Right forelimb (tissue), 1 donor: ENCODE results near the gene CASP7.

Experiments
- DNase-seq: peaks from one replicate; pipeline ENCODE4 v3.0.0-alpha.2; 2018

The CASP7 gene

DNA sequence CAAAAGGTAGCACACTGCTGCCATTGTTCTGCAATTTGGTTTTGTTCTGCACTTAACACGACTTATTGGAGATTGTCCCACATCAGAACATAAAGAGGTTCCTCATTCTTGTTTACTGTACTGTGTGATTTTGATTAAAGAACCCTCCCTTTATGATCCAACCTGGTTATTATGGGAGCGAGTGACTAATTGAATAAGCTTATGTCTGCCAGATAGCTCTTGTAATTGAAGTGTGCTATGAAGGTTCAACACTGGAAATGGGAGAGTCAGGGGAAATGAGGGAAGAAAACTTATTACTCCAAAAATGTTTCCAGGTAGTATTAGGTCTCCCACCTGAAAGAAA, 33.9 kb downstream of the CASP7 start:
- no peak for DNase-seq

DNA sequence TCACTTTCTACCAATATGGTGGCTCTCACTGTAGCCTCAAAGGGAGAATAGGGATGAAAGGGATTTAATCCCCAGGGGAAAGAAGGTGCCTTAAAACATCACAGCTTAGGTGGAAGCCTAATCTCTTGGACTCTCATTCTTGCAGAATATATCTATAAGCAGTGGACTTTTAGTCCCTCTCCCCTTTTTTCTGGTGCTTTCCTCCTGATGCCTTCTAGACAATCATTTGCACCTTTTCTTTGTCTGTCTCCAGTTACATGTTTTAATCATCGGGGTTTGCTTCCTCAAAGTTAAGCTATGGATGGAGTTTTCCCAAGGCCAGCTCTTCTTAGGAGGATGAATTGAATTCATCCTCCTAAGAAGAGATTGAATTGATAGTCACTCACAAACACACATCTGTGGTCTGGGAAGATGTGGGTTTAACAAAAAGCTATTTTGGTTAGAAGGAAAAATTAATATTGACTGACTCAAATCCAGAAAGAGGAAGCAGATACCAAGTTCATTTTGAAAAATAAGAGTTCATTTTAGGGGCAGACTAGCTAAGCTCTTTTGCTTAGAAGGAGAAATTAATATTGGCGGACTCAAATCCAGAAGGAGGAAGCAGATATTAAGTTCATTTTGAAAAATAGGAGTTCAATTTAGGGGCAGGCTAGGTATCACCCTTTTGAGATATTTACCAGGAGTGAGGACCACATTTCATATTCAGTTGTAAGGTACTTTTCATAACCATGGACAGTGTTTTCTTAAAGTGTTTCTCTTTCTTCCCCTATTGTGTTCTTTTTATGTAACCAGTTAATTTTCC, 36.6 kb downstream of the CASP7 start:
- no peak for DNase-seq

DNA sequence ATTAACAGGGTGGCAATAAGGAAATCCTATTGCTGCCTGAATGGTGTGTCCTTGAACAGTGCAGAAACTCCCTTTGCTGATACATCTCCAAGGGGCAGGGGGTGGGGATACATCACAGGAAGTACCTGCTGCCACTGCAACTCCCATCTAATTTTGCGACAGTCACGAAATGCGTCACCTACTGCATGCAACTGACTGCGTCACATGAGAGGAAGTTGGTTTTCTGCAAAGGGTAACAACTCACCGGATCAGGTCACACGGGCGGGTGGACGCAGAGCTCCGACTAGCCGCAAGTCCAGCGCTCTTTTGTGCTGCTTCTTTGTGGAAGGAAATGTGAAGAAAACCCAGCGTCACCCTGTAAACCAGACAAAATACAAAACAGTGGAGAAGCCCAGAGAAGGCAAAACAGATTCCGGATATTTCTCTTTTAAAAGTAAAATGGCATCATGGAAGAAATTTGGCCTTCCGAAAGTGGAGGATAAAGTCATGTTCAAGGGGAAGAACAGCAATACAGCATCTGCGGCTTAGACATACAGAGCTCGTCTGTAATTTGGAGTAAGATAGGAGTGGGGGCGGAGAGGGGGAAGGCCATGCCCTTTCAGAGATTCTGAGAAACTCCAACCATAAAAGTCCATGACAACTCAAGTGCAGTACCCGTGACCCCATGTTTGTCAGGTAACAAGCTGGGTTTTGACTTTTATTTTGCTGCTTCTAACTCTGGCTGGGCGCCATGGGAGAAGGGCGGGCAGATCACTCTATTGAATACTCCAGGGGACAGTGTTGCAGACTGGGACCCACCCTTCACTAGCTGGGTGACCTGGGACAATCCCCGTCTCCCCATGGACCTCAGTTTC, 39.5 kb downstream of the CASP7 start:
- no peak for DNase-seq

DNA sequence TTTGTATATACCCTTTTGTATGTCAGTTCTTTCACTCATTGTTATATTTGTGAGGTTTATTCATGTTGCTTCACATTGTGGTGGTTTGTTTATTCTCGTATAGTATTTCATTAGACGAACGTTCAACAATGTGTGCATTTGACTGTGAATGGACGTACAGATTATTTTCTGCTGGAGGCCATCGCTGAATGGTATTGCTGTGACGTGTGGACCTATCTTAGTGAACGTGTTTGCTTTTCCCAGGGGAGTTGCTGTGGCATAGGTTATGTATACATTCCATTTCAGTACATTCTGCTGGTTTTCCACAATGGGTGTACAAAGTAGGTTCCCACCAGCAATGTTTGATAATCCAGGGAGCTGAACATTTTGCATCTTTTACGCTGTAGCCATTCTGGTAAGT, 40.7 kb downstream of the CASP7 start:
- no peak for DNase-seq

DNA sequence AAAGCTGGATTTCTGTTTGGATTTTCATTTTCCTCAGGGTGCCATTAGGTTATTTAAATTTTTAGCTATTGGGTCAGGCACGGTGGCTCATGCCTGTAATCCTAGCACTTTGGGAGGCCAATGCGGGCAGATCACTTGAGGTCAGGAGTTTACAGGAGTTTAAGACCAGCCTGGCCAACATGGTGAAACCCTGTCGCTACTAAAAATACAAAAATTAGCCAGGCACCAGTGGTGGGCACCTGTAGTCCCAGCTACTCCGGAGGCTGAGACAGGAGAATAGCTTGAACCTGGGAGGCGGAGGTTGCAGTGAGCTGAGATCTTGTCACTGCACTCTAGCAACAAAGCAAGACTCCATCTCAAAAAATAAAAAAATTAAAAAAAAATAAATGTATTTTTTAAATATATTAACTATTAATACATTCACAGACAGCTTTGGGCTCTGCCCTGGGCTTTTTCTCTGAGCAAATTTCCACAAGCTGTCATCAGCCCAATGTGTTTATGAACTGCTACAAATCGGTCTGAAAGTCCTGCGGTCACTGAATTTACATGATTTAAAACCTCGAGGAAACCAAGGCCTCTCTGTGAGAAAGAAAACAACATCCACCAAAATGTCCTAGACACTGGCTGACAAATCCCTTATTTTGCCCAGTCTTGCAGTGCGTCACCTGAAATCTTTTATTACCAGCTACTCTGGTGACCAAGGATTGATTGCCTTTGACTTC, 52.6 kb downstream of the CASP7 start:
- DNase-seq = no peak

DNA sequence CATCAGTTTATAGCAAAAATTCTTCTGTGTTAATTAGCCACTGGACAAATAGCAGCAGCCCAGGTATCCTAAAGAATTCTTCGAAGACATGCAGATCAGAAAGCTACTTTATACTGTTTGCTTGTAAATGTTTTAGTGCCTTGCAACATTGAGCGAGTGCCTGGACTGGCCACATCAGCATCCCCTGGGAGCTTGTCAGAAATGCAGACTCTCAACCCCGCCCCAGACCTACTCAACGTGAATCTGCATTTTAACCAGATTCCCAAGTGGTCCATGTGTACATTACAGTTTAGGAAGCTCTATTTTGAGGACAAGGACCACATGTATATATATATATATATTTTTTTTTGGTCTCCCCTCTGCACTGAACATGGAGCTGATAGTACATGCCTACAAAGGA, 53.3 kb downstream of the CASP7 start:
- no peak for DNase-seq

DNA sequence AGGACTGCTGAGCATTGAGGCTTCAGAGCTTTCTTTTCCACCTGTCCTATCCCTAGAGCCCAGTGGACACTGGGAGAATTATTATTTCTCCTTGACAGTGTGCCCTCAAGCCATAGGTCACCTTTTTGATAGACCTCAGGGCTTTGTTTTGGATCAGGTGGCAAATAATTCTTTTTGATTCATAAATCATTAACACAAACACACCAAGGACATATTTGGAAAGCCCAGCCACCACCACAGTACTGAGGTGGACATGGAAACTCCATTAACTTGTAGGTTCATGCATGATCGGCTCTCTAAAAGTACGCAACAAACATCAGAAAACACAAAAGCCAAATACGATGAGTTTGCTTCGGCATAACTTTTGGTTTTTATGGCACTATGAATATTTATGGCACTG, 53.9 kb downstream of the CASP7 start:
- no peak for DNase-seq

DNA sequence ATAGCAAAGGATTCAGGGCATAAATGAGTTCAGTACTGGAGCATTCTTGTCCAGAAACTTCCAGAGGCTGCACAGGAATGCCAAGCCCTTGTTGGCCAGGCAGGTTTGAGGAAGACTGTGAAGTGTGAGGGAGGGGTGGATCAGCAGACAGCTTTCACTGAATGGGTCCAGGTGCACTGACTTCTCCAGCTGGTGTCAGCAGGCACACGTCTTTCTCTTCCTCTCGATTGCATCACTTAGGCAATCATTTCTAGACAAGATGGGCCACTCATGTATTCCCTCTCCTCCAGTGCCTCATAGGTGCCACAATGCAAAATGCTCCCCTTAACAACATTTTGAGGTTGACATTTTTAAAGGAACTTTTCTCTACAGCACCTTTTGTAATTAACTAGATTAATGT, 56.2 kb downstream of the CASP7 start:
- no peak for DNase-seq

- DNase-seq = no peak
These were observed 56.9 kb downstream of the CASP7 start for GRCh38 chr10:113736576-113736975.

DNA sequence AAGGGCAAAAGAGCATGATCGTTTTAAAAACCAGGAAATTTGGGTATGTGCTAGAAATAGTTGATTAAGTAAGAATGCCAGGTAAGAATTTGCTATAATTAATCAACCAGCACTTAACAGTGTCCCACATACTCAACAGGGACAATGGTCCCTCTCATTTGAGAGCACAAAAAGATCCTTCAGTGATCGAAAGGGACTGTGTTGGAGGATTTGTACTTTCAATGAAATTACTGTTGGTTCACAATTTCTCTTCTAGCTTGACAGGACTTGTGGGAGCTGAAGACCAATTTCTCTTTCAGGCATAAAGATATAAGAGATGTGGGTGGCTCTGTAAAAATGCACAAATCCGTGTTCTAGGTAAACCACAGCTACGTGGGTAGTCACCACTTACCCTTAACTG, 59.3 kb downstream of the CASP7 start:
- DNase-seq = no peak

GRCh38 chr10:113739577-113739976, 59.9 kb downstream of the CASP7 start:
- DNase-seq = no peak

GRCh38 chr10:113740850-113741249, 61.1 kb downstream of the CASP7 start:
- no peak for DNase-seq

GRCh38 chr10:113742466-113742865, 62.8 kb downstream of the CASP7 start:
- no peak for DNase-seq

DNA sequence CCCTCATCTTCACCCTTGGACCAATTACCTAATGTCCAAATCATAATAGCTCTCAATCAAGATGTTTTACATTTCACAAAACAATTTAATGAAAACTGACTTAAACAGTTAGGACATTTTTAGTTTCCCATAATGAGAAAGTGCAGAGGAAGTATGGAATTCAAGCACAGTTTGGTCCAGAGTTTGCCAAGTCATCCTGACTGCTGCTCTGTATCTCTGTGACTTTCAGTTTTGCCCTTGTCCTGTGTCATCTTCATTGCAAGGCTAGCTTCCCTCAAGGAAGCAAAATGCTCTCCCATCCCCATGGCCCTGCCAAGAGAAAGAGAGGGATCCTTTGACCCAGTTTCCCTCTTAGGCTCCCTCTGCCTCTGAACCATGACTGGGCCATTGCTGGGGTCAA, 63.9 kb downstream of the CASP7 start:
- DNase-seq = no peak

DNA sequence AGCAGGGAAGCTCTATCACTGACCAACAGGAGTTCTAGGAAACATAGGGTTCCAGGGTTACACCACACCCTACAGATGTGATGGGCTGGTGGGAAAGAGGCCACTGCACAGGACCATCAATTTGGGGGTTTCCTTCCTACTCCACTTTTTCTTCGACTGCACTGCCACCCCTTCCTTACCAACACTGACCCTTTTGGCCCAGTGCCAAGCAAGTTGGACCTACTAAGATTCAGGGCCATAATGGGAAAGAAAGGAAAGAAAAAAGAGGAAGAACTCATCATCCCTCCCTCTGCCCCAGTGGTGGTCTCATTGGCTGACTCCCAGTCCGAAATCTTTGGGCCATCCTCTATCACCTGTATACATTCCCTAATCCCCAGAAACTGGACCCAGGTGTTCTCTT, 65.7 kb downstream of the CASP7 start:
- no peak for DNase-seq

GRCh38 chr10:113746217-113746957, 66.7 kb downstream of the CASP7 start:
- DNase-seq = no peak

GRCh38 chr10:113751181-113751732, 71.5 kb downstream of the CASP7 start, which contains the start of gene PLEKHS1:
TSS of gene PLEKHS1 (plus strand) at chr10:113751682. CDS start at chr10:113755278, 3,596 bp downstream.
- DNase-seq = no peak

GRCh38 chr10:113752553-113752952, 72.8 kb downstream of the CASP7 start:
- DNase-seq = no peak

DNA sequence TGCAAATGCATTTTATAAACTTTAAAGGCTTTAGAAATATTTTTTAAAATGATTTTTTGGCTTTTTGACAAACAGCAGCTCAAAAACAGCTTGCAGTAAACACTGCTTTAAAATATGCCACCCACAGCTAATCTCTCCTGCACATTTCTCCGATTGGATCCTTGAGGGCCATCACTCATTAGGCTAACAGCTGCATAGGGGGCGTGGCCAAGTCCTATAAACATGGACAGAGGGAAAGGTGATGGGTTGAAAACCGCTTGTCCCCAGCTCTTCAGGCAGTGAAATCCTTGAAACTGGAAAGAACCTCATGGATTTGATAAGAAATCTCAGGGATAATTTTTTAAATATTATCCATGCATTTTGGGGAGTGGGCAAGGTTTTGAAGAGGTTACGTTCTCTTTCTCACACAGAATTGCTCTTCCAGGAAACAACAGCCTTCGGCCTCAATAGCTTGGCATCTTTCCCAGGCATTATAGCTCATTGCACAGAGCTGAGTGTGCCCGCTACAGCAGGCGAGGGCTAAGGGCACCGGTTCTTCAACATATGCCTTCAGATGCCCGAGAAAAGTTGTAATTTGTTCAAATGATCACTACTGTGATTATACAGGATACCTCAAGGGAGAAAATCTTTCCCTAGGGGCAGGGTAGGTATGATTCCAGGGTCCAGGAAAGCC, 73.4 kb downstream of the CASP7 start:
- DNase-seq = no peak

DNA sequence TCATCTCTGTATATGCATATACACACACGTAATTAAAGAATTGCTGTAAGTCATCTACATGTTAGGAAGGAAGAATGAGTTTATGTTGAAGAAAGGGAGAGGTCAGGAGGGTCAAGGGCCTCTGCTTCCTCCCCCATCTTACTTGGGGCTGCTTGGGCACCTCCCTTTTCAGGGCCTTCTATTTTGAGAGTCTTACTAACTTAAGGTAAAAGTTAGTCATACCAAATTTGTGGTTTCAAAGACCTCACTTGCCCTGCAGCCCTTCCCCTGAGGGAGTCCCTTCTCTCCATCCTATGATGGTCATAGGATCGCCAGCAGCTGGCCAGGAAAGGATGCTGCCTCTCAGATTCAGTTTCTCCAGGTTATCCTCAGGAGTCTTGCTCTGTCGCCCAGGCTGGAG, 74.4 kb downstream of the CASP7 start:
- no peak for DNase-seq

GRCh38 chr10:113754768-113755167, 75.1 kb downstream of the CASP7 start:
- no peak for DNase-seq
